Transverse colon (tissue), 4 donors: ENCODE results near the gene WDR27. TPM values are rescaled to one million over a fixed set of nuclear protein-coding genes. Genes with fewer than 3 reads are reported as not detected.
"Not testable (repeated sequence)": the region's sequence is repeated elsewhere in the genome, so short reads cannot be mapped to it uniquely, and the experiment has no call there.

ENCODE experiments used
- DNase-seq: peaks from one replicate; pipeline ENCODE4 v3.0.0-alpha.2; 2019
- H3K27ac ChIP-seq, 4 donors: fragments of 200-600 bp; sonication (generic); 2 replicates each; pipeline ENCODE4 v1.5.1; 2016 to 2018; ENCODE audit warnings: inconsistent platforms in 4 of 4
- H3K27me3 ChIP-seq: fragments of 200-600 bp; sonication (generic); 2 replicates; pipeline ENCODE4 v1.5.1; 2017; ENCODE audit warnings: inconsistent platforms
- H3K36me3 ChIP-seq, 4 donors: fragments of 200-600 bp; sonication (generic); 2 replicates each; pipeline ENCODE4 v1.5.1; 2017 to 2019; ENCODE audit warnings: inconsistent platforms in 4 of 4
- H3K4me1 ChIP-seq, 4 donors: fragments of 200-600 bp; sonication (generic); 2 replicates each; pipeline ENCODE4 v1.5.1; 2017 to 2020; ENCODE audit warnings: inconsistent platforms in 4 of 4
- H3K4me3 ChIP-seq, 4 donors: fragments of 200-600 bp; sonication (generic); 1 replicate in 1 of 4; 2 replicates in 3 of 4; pipeline versions ENCODE4 v1.5.1 to v1.6.1; 2017 to 2019; ENCODE audit warnings: inconsistent platforms in 4 of 4
- H3K9me3 ChIP-seq, 2 donors: fragments of 200-600 bp; sonication (generic); 2 replicates each; pipeline ENCODE4 v1.5.1; 2017 to 2019; ENCODE audit warnings: inconsistent platforms in 2 of 2
- EP300 ChIP-seq: sonication (generic); formaldehyde crosslinking; IDR thresholded peaks from one replicate; pipeline ENCODE4 v1.6.1; 2017; ENCODE audit warnings: antibody characterized with exemption, low read depth
- POLR2A ChIP-seq: fragments of 450-650 bp; IDR thresholded peaks from one replicate; pipeline ENCODE4 v1.6.1; 2016; ENCODE audit warnings: antibody characterized with exemption, mild to moderate bottlenecking, moderate library complexity
- POLR2AphosphoS5 ChIP-seq, 3 donors: sonication (generic); formaldehyde crosslinking; IDR thresholded peaks; one replicate each; pipeline ENCODE4 v1.6.1; 2016; ENCODE audit warnings: antibody characterized with exemption in 3 of 3
- WGBS, 2 donors: methylation state at CpG; one replicate each; pipeline ENCODE4 v1.1.5; 2018; ENCODE audit warnings: low coverage in 1 of 2; 5-methylcytosine and 5-hydroxymethylcytosine counted together
- in situ Hi-C, 4 donors: fragments of 200-750 bp; cut with MboI; loops; one replicate each; pipeline versions ENCODE4 v1.15.0 to v1.15.1; 2017; ENCODE audit warnings: low sequenced_read_pairs in 3 of 4, low pct_ligation_motif_present in 1 of 4, low pct_unique_long_range_greater_than_20kb in 1 of 4
- intact Hi-C: fragments of 100-400 bp; cut with DNase I; formaldehyde crosslinking; loops from one replicate; pipeline ENCODE4 v1.15.1; 2023; ENCODE audit warnings: low total_unique reads
- total RNA-seq, 4 donors: library from RNA; depleted of rRNA; stranded (reverse); fragments of >200 nt; gene quantifications; one replicate each; pipeline ENCODE4 v1.1.0, GENCODE V29; 2016
- TF ChIP-seq, protein P1 (sequence below), 5 experiments: fragments of 200-600 bp in 3 of 5; fragments of 450-650 bp in 2 of 5; sonication (generic) in 3 of 5; IDR thresholded peaks; 1 replicate in 2 of 5; 2 replicates in 3 of 5; pipeline ENCODE4 v1.5.1; 2016 to 2017; ENCODE audit warnings: antibody characterized with exemption in 5 of 5, inconsistent platforms in 3 of 5, mild to moderate bottlenecking in 2 of 5, moderate library complexity in 1 of 5

Gene WDR27
- total RNA-seq, 4 donors from 2014 or later, result 44.9 to 75.0 (median 57.0) TPM

DNA sequence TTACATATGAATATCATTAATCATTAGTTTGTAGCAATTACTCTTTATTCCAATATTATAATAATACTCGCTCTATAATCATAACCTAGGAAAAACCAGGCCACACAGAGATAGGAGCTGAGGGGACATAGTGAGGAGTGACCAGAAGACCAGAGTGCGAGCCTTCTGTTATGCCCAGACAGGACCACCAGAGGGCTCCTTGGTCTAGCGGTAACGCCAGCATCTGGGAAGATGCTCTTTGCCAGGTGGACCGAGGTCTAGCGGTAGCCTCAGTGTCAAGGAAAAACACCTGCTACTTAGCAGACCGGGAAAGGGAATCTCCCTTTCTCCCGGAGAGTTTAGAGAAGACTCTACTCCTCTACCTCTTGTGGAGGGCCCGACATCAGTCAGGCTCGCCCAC, 4.7 kb downstream of the WDR27 start:
- TF ChIP-seq, protein P1, sequence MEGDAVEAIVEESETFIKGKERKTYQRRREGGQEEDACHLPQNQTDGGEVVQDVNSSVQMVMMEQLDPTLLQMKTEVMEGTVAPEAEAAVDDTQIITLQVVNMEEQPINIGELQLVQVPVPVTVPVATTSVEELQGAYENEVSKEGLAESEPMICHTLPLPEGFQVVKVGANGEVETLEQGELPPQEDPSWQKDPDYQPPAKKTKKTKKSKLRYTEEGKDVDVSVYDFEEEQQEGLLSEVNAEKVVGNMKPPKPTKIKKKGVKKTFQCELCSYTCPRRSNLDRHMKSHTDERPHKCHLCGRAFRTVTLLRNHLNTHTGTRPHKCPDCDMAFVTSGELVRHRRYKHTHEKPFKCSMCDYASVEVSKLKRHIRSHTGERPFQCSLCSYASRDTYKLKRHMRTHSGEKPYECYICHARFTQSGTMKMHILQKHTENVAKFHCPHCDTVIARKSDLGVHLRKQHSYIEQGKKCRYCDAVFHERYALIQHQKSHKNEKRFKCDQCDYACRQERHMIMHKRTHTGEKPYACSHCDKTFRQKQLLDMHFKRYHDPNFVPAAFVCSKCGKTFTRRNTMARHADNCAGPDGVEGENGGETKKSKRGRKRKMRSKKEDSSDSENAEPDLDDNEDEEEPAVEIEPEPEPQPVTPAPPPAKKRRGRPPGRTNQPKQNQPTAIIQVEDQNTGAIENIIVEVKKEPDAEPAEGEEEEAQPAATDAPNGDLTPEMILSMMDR (IDR thresholded peaks at IDR 0.05), result peak in 2 of 5 experiments; percentile 17 to 31
- H3K27ac ChIP-seq, H3K36me3 ChIP-seq, H3K9me3 ChIP-seq, DNase-seq, intact Hi-C loops, in situ Hi-C loops, H3K4me3 ChIP-seq, H3K27me3 ChIP-seq: not testable (repeated sequence)
- WGBS, 2 donors, result 83 to 100% methylated on average over 4 to 10 of the region's 10 CpGs
- H3K4me1 ChIP-seq, result peaks cover 7 to 16% (median 14%) of the 10 kb centered on the region in 4 donors

DNA sequence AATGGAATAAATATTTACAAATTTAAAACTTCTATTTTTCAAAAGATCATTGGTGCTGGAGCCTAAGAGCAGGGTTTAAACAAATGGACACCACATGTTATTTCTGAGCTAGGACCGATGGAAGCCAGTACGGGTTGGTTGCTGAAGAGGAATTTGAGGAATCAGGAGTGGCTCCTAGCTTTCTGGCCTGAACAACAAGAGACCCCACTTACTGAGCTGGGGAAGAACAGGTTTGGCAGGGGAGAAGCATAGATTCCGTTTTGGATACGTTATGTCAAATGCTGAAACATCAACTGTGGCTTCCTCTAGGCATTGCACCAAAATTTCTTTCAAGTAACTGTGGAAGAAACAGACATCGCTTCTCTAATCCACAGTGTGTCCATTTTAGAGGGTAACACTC, 6.7 kb downstream of the WDR27 start:
- H3K9me3 ChIP-seq, result no peaks in the 10 kb centered on the region
- no peaks in the 10 kb centered on the region for H3K27me3 ChIP-seq
- DNase-seq, result no peak
- intact Hi-C loops, result no loop called here
- 75 to 98% methylated on average over 5 of the region's 5 CpGs for WGBS, 2 donors
- in situ Hi-C loops, result no loop called here
- TF ChIP-seq POLR2A (no peak), EP300 (no peak), POLR2AphosphoS5 (IDR thresholded peaks at IDR 0.05) (no peak)
- TF ChIP-seq, protein P1 (IDR thresholded peaks at IDR 0.05), result no peak
- peaks cover 0 to 5% (median 3%) of the 10 kb centered on the region in 4 donors for H3K4me1 ChIP-seq
- H3K4me3 ChIP-seq, result no peak overlapping the region
- no peak overlapping the region for H3K27ac ChIP-seq
- no peaks in the 10 kb centered on the region for H3K36me3 ChIP-seq

DNA sequence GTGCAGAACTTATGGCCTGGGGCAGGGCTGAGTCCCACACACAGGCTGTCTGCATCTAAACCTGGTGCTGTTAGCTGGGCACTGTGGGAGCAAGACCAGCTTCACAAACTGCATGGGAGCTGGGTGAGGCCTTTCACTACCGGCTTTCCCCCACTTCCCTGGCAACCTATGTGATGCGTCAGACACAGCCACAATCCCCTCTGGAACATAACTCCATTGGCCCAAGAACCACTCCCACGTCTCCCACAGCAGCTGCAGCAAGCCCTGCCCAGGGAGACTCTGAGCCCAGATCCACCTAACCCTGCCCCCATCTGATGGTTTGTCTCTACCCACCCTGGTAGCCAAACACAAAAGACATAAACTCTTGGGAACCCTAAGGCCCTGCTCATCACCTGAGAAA, 9.3 kb downstream of the WDR27 start:
- Histone ChIP-seq H3K36me3 (peaks cover 0 to 11% (median under 1%) of the 10 kb centered on the region in 4 donors), H3K9me3 (no peaks in the 10 kb centered on the region), H3K4me3 (no peak overlapping the region), H3K4me1 (no peaks in the 10 kb centered on the region), H3K27me3 (no peaks in the 10 kb centered on the region), H3K27ac (no peak overlapping the region)
- TF ChIP-seq POLR2AphosphoS5 (IDR thresholded peaks at IDR 0.05), result no peak
- TF ChIP-seq, protein P1 (IDR thresholded peaks at IDR 0.05), result no peak
- no peak for TF ChIP-seq EP300
- TF ChIP-seq POLR2A, result no peak
- in situ Hi-C loops, result no loop called here
- no peak for DNase-seq
- intact Hi-C loops, result no loop called here
- WGBS, 2 donors, result 95% methylated on average over 3 of the region's 3 CpGs; no CpG with 5 or more reads in 1 of the 2 donors

DNA sequence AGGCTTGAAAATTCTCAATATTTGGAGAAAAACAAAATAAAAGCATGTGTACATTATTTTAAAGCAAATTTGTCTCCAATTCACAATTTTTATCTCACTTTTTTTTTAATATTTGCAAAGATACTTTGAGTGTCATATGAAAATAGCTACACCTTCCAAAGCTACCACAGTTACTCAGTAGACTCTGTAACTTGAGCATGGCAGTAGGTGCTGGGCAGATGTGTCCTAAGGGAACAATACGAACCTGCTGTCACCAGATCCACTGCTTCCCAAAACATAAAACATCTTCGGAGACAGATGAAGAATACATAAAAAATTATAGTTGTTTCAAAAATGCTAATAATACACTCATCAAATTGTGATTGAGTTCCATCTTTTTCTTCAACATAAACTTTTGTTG, 10.6 kb downstream of the WDR27 start:
- 97 to 100% methylated on average over 2 of the region's 2 CpGs for WGBS, 2 donors
- Histone ChIP-seq H3K4me1 (no peaks in the 10 kb centered on the region), H3K27me3 (no peaks in the 10 kb centered on the region), H3K36me3 (peaks cover 0 to 23% (median 5%) of the 10 kb centered on the region in 4 donors), H3K27ac (no peak overlapping the region), H3K9me3 (peaks cover 5 to 9% of the 10 kb centered on the region in 2 donors), H3K4me3 (no peak overlapping the region)
- in situ Hi-C loops (no loop called here), intact Hi-C loops (no loop called here)
- TF ChIP-seq POLR2A (no peak), POLR2AphosphoS5 (IDR thresholded peaks at IDR 0.05) (no peak), EP300 (no peak)
- no peak for DNase-seq

DNA sequence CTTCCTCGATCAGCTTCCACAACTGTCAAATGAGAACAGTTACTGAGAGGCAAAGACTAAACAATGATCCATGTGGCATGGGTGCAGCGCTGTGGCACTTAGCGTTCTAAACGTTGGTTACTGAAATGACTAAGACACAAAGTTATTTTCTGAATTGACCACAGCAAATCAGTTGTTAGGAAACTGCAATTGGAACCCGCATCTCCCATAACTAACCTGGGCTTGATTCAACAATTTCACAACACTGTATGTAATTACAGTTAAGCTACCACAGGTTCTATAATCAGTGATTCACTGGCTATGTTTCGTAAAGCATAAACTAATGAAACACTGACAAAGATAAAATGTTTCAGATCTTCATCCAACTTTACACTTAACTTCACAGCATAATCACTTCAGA, 12.5 kb downstream of the WDR27 start:
- Histone ChIP-seq H3K4me3 (no peak overlapping the region), H3K4me1 (no peaks in the 10 kb centered on the region), H3K9me3 (peaks cover 13 to 23% of the 10 kb centered on the region in 2 donors), H3K27me3 (no peaks in the 10 kb centered on the region), H3K36me3 (peaks cover 0 to 30% (median 7%) of the 10 kb centered on the region in 4 donors), H3K27ac (no peak overlapping the region)
- intact Hi-C loops (no loop called here), in situ Hi-C loops (no loop called here)
- whole genome bisulfite sequencing, 2 donors, result 89 to 100% methylated on average over 2 to 6 of the region's 6 CpGs
- TF ChIP-seq POLR2A (no peak), POLR2AphosphoS5 (IDR thresholded peaks at IDR 0.05) (no peak), EP300 (no peak)
- TF ChIP-seq, protein P1 (IDR thresholded peaks at IDR 0.05), result no peak
- no peak for DNase-seq
